HEK293 (cell line): ENCODE measurements around the gene UGGT2.

Experiments
- CTCF ChIA-PET: fragments of 350-600 bp; formaldehyde crosslinking; extraction: SDS; loops from one replicate; lab custom pipeline; 2021; ENCODE audit warnings: antibody characterized with exemption; lab: Yijun Ruan, JAX
- POLR2A ChIA-PET: fragments of 300-600 bp; formaldehyde crosslinking; extraction: SDS; loops from one replicate; lab custom pipeline; 2020; ENCODE audit warnings: antibody characterized with exemption, inconsistent platforms; lab: Yijun Ruan, JAX
- H3K27ac ChIP-seq: fragments of 200-500 bp; sonication (Bioruptor generic); 2 replicates; pipeline ENCODE4 v1.5.1; 2014; ENCODE audit warnings: low read depth, low read length, control low read depth, inconsistent platforms; ENCODE audit errors: extremely low read depth
- H3K36me3 ChIP-seq, 2 experiments: fragments of 200-500 bp in 1 of 2; sonication (Bioruptor generic) in 1 of 2; 1 replicate in 1 of 2; 2 replicates in 1 of 2; pipeline ENCODE4 v1.5.1; 2014 to 2017; ENCODE audit warnings: inconsistent platforms in 2 of 2, low read length in 2 of 2; ENCODE audit not compliant: control insufficient read depth in 2 of 2, insufficient read depth in 1 of 2
- H3K4me1 ChIP-seq: fragments of 200-500 bp; sonication (Bioruptor generic); 2 replicates; pipeline ENCODE4 v1.5.1; 2014; ENCODE audit warnings: mild to moderate bottlenecking, low read length, inconsistent platforms; ENCODE audit not compliant: control insufficient read depth, insufficient read depth
- H3K4me3 ChIP-seq: 2 replicates; pipeline ENCODE4 v1.5.1; 2011; ENCODE audit warnings: low read depth, mild to moderate bottlenecking, control low read depth, low read length, moderate library complexity
- H3K9me3 ChIP-seq: fragments of 200-500 bp; sonication (Bioruptor generic); 2 replicates; pipeline ENCODE4 v1.5.1; 2014; ENCODE audit warnings: low read depth, low read length, inconsistent platforms; ENCODE audit not compliant: control insufficient read depth, insufficient read depth
- GFI1B ChIP-seq: fragments of 450-650 bp; formaldehyde crosslinking; IDR thresholded peaks from 2 replicates; pipeline ENCODE4 v1.5.1; 2016; ENCODE audit warnings: missing biosample characterization, missing genetic modification characterization
- MYNN ChIP-seq: fragments of 450-650 bp; formaldehyde crosslinking; IDR thresholded peaks from 2 replicates; pipeline ENCODE4 v1.5.1; 2016; ENCODE audit warnings: missing biosample characterization, missing genetic modification characterization, borderline replicate concordance
- SP3 ChIP-seq: fragments of 450-650 bp; formaldehyde crosslinking; IDR thresholded peaks from 2 replicates; pipeline ENCODE4 v1.5.1; 2016; ENCODE audit warnings: missing biosample characterization, missing genetic modification characterization
- TCF7L2 ChIP-seq: IDR thresholded peaks from 2 replicates; pipeline ENCODE4 v1.6.1; 2011; ENCODE audit warnings: low read depth, mild to moderate bottlenecking, inconsistent platforms, low read length, moderate library complexity, borderline replicate concordance
- ZBTB8A ChIP-seq: fragments of 450-650 bp; formaldehyde crosslinking; IDR thresholded peaks from 2 replicates; pipeline ENCODE4 v1.5.1; 2016; ENCODE audit warnings: missing biosample characterization, missing genetic modification characterization
- ZFHX2 ChIP-seq: fragments of 450-650 bp; formaldehyde crosslinking; conservative IDR thresholded peaks from 2 replicates; pipeline ENCODE4 v1.5.1; 2016; ENCODE audit warnings: missing biosample characterization, missing genetic modification characterization
- ZFP3 ChIP-seq: fragments of 450-650 bp; formaldehyde crosslinking; IDR thresholded peaks from 2 replicates; pipeline ENCODE4 v1.5.1; 2016; ENCODE audit warnings: low read depth, missing biosample characterization, missing genetic modification characterization
- ZFP41 ChIP-seq: fragments of 450-650 bp; formaldehyde crosslinking; IDR thresholded peaks from 2 replicates; pipeline ENCODE4 v1.5.1; 2016; ENCODE audit warnings: missing biosample characterization, missing genetic modification characterization, borderline replicate concordance
- ZNF121 ChIP-seq: fragments of 450-650 bp; formaldehyde crosslinking; IDR thresholded peaks from 2 replicates; pipeline ENCODE4 v1.5.1; 2016; ENCODE audit warnings: missing biosample characterization, missing genetic modification characterization
- ZNF140 ChIP-seq: fragments of 450-650 bp; formaldehyde crosslinking; IDR thresholded peaks from 2 replicates; pipeline ENCODE4 v1.5.1; 2016; ENCODE audit warnings: missing biosample characterization, missing genetic modification characterization
- ZNF157 ChIP-seq: fragments of 450-650 bp; formaldehyde crosslinking; IDR thresholded peaks from 2 replicates; pipeline ENCODE4 v1.5.1; 2016; ENCODE audit warnings: missing biosample characterization, missing genetic modification characterization
- ZNF2 ChIP-seq: fragments of 450-650 bp; formaldehyde crosslinking; IDR thresholded peaks from 2 replicates; pipeline ENCODE4 v1.5.1; 2016; ENCODE audit warnings: missing biosample characterization, missing genetic modification characterization
- ZNF211 ChIP-seq: fragments of 450-650 bp; formaldehyde crosslinking; IDR thresholded peaks from 2 replicates; pipeline ENCODE4 v1.5.1; 2016; ENCODE audit warnings: low read depth, missing biosample characterization, missing genetic modification characterization
- ZNF23 ChIP-seq: fragments of 450-650 bp; formaldehyde crosslinking; IDR thresholded peaks from 2 replicates; pipeline ENCODE4 v1.5.1; 2016; ENCODE audit warnings: missing biosample characterization, missing genetic modification characterization, borderline replicate concordance
- ZNF239 ChIP-seq: fragments of 450-650 bp; formaldehyde crosslinking; IDR thresholded peaks from 2 replicates; pipeline ENCODE4 v1.5.1; 2016; ENCODE audit warnings: missing biosample characterization, missing genetic modification characterization
- ZNF266 ChIP-seq: fragments of 450-650 bp; formaldehyde crosslinking; IDR thresholded peaks from 2 replicates; pipeline ENCODE4 v1.5.1; 2016; ENCODE audit warnings: missing biosample characterization, missing genetic modification characterization, low read depth
- ZNF324 ChIP-seq: fragments of 450-650 bp; formaldehyde crosslinking; IDR thresholded peaks from 2 replicates; pipeline ENCODE4 v1.5.1; 2016; ENCODE audit warnings: missing biosample characterization, missing genetic modification characterization
- ZNF341 ChIP-seq: fragments of 450-650 bp; formaldehyde crosslinking; IDR thresholded peaks from 2 replicates; pipeline ENCODE4; 2016; ENCODE audit warnings: low read depth, missing biosample characterization, missing genetic modification characterization
- ZNF366 ChIP-seq: fragments of 450-650 bp; formaldehyde crosslinking; conservative IDR thresholded peaks from 2 replicates; pipeline ENCODE4 v1.5.1; 2016; ENCODE audit warnings: missing biosample characterization, missing genetic modification characterization
- ZNF37A ChIP-seq: fragments of 450-650 bp; IDR thresholded peaks from 2 replicates; pipeline ENCODE4 v1.5.1; 2018; ENCODE audit warnings: missing biosample characterization, missing genetic modification characterization
- ZNF394 ChIP-seq: fragments of 450-650 bp; formaldehyde crosslinking; IDR thresholded peaks from 2 replicates; pipeline ENCODE4 v1.5.1; 2016; ENCODE audit warnings: missing biosample characterization, missing genetic modification characterization, mild to moderate bottlenecking, moderate library complexity, borderline replicate concordance
- ZNF404 ChIP-seq: fragments of 450-650 bp; formaldehyde crosslinking; IDR thresholded peaks from 2 replicates; pipeline ENCODE4 v1.5.1; 2017; ENCODE audit warnings: missing biosample characterization, missing genetic modification characterization
- ZNF510 ChIP-seq: fragments of 450-650 bp; formaldehyde crosslinking; IDR thresholded peaks from 2 replicates; pipeline ENCODE4 v1.5.1; 2018; ENCODE audit warnings: mild to moderate bottlenecking, missing genetic modification characterization, missing biosample characterization; ENCODE audit not compliant: insufficient replicate concordance
- ZNF558 ChIP-seq: fragments of 450-650 bp; formaldehyde crosslinking; IDR thresholded peaks from 2 replicates; pipeline ENCODE4 v1.5.1; 2016; ENCODE audit warnings: missing biosample characterization, missing genetic modification characterization
- ZNF701 ChIP-seq: fragments of 450-650 bp; formaldehyde crosslinking; IDR thresholded peaks from 2 replicates; pipeline ENCODE4 v1.5.1; 2016; ENCODE audit warnings: missing biosample characterization, missing genetic modification characterization
- ZNF747 ChIP-seq: fragments of 450-650 bp; formaldehyde crosslinking; IDR thresholded peaks from 2 replicates; pipeline ENCODE4 v1.5.1; 2016; ENCODE audit warnings: missing biosample characterization, missing genetic modification characterization
- ZNF843 ChIP-seq: fragments of 450-650 bp; formaldehyde crosslinking; IDR thresholded peaks from 2 replicates; pipeline ENCODE4 v1.5.1; 2016; ENCODE audit warnings: missing biosample characterization, missing genetic modification characterization
- ZSCAN23 ChIP-seq: fragments of 450-650 bp; formaldehyde crosslinking; IDR thresholded peaks from 2 replicates; pipeline ENCODE4 v1.5.1; 2016; ENCODE audit warnings: missing biosample characterization, missing genetic modification characterization
- TF ChIP-seq, protein P1 (sequence below): fragments of 450-650 bp; formaldehyde crosslinking; IDR thresholded peaks from 2 replicates; pipeline ENCODE4 v1.5.1; 2016; ENCODE audit warnings: missing biosample characterization, missing genetic modification characterization
- TF ChIP-seq, protein P2 (sequence below): fragments of 450-650 bp; formaldehyde crosslinking; IDR thresholded peaks from 2 replicates; pipeline ENCODE4; 2016; ENCODE audit warnings: missing biosample characterization, missing genetic modification characterization
- TF ChIP-seq, protein P3 (sequence below): fragments of 450-650 bp; formaldehyde crosslinking; IDR thresholded peaks from 2 replicates; pipeline ENCODE4 v1.5.1; 2016; ENCODE audit warnings: missing biosample characterization, missing genetic modification characterization
- TF ChIP-seq, protein P4 (sequence below): fragments of 450-650 bp; formaldehyde crosslinking; IDR thresholded peaks from 2 replicates; pipeline ENCODE4 v1.5.1; 2016; ENCODE audit warnings: missing biosample characterization, missing genetic modification characterization

Gene UGGT2

DNA sequence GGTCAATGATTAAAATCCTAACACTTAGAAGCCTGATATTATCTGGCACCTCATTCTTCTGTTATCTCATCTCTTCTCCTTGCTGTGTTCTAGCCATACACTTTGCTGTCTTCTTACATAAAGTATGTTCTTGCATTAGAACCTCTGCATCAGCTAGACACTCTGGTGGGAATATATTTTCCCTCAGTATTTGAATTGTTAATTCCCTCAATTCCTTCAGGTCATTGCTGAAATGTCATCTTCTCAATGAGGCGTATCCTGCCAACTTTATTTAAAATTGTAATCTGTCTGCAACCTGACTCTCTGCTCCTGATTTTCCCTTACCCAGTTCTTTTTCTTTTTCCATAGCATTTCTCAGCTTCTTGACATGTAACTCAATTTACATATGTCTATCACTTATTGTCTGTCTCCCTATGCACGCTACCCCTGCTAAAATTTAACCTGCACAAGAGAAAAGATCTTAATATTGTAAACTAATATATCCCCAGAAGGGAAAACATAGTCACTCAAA, 138.2 kb downstream of the UGGT2 start:
- TF ChIP-seq ZNF266 (tag by site-specific recombination) (no peak), GFI1B (no peak), ZNF140 (tag by site-specific recombination) (no peak), ZNF157 (tag by site-specific recombination) (no peak), ZNF211 (no peak), ZNF366 (tag by site-specific recombination) (no peak), ZNF121 (tag by site-specific recombination) (no peak), ZNF747 (tag by site-specific recombination) (no peak), ZNF701 (tag by site-specific recombination) (no peak), ZNF558 (tag by site-specific recombination) (no peak), TCF7L2 (no peak), ZNF239 (tag by site-specific recombination) (no peak), ZNF404 (tag by site-specific recombination) (no peak), ZFP3 (no peak), SP3 (tag by site-specific recombination) (no peak), ZNF510 (tag by site-specific recombination) (no peak), ZNF23 (tag by site-specific recombination) (no peak)
- TF ChIP-seq, protein P1, sequence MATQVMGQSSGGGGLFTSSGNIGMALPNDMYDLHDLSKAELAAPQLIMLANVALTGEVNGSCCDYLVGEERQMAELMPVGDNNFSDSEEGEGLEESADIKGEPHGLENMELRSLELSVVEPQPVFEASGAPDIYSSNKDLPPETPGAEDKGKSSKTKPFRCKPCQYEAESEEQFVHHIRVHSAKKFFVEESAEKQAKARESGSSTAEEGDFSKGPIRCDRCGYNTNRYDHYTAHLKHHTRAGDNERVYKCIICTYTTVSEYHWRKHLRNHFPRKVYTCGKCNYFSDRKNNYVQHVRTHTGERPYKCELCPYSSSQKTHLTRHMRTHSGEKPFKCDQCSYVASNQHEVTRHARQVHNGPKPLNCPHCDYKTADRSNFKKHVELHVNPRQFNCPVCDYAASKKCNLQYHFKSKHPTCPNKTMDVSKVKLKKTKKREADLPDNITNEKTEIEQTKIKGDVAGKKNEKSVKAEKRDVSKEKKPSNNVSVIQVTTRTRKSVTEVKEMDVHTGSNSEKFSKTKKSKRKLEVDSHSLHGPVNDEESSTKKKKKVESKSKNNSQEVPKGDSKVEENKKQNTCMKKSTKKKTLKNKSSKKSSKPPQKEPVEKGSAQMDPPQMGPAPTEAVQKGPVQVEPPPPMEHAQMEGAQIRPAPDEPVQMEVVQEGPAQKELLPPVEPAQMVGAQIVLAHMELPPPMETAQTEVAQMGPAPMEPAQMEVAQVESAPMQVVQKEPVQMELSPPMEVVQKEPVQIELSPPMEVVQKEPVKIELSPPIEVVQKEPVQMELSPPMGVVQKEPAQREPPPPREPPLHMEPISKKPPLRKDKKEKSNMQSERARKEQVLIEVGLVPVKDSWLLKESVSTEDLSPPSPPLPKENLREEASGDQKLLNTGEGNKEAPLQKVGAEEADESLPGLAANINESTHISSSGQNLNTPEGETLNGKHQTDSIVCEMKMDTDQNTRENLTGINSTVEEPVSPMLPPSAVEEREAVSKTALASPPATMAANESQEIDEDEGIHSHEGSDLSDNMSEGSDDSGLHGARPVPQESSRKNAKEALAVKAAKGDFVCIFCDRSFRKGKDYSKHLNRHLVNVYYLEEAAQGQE = no peak
- TF ChIP-seq, protein P2, sequence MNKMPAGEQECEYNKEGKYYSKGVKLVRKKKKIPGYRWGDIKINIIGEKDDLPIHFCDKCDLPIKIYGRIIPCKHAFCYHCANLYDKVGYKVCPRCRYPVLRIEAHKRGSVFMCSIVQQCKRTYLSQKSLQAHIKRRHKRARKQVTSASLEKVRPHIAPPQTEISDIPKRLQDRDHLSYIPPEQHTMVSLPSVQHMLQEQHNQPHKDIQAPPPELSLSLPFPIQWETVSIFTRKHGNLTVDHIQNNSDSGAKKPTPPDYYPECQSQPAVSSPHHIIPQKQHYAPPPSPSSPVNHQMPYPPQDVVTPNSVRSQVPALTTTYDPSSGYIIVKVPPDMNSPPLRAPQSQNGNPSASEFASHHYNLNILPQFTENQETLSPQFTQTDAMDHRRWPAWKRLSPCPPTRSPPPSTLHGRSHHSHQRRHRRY (tag by site-specific recombination) = no peak
- TF ChIP-seq, all 188 proteins: peak for 0
- Histone ChIP-seq H3K4me1 (no peaks in the 10 kb centered on the region), H3K36me3 (no peaks in the 10 kb centered on the region), H3K4me3 (no peak overlapping the region), H3K27ac (no peak overlapping the region), H3K9me3 (no peaks in the 10 kb centered on the region)
- POLR2A ChIA-PET = no interaction called here
- CTCF ChIA-PET = no interaction called here

DNA sequence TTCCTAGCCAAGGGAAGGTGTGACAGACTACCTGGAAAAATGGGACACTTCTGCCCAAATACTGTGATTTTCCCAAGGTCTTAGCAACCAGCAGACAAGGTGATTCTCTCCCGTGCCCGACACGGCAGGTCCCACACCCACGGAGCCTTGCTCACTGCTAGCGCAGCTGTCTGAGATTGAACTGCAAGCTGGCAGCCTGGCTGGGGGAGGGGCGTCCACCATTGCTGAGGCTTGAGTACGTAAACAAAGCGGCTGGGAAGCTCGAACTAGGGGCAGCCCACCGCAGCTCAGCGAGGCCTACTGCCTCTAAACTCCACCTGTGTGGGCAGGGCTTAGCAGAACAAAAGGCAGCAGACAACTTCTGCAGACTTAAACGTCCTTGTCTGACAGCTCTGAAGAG, 146.2 kb downstream of the UGGT2 start:
- no peaks in the 10 kb centered on the region for H3K9me3 ChIP-seq
- H3K4me1 ChIP-seq = no peaks in the 10 kb centered on the region
- POLR2A ChIA-PET = no interaction called here
- no peak overlapping the region for H3K27ac ChIP-seq
- peaks cover 0 to 4% of the 10 kb centered on the region in 2 experiments; a peak in 1 of 3 replicates for H3K36me3 ChIP-seq
- no peak overlapping the region for H3K4me3 ChIP-seq
- CTCF ChIA-PET = interaction anchor here (0.7 kb wide), 1 partner anchor 63 kb away, joined by 3 read pairs; no protein-coding TSS in a partner anchor
- TF ChIP-seq ZNF843 (tag by site-specific recombination) (no peak), MYNN (no peak), ZFHX2 (tag by site-specific recombination) (no peak), ZBTB8A (tag by site-specific recombination) (no peak), ZNF2 (tag by site-specific recombination) (no peak), ZSCAN23 (tag by site-specific recombination) (no peak), ZNF394 (no peak), ZNF324 (tag by site-specific recombination) (no peak), ZFP41 (tag by site-specific recombination) (no peak), ZNF341 (tag by site-specific recombination) (no peak), ZNF157 (tag by site-specific recombination) (no peak), ZNF37A (tag by site-specific recombination) (no peak)
- TF ChIP-seq, protein P3, sequence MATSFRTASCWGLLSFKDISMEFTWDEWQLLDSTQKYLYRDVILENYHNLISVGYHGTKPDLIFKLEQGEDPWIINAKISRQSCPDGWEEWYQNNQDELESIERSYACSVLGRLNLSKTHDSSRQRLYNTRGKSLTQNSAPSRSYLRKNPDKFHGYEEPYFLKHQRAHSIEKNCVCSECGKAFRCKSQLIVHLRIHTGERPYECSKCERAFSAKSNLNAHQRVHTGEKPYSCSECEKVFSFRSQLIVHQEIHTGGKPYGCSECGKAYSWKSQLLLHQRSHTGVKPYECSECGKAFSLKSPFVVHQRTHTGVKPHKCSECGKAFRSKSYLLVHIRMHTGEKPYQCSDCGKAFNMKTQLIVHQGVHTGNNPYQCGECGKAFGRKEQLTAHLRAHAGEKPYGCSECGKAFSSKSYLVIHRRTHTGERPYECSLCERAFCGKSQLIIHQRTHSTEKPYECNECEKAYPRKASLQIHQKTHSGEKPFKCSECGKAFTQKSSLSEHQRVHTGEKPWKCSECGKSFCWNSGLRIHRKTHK (tag by site-specific recombination) = no peak
- TF ChIP-seq, protein P4, sequence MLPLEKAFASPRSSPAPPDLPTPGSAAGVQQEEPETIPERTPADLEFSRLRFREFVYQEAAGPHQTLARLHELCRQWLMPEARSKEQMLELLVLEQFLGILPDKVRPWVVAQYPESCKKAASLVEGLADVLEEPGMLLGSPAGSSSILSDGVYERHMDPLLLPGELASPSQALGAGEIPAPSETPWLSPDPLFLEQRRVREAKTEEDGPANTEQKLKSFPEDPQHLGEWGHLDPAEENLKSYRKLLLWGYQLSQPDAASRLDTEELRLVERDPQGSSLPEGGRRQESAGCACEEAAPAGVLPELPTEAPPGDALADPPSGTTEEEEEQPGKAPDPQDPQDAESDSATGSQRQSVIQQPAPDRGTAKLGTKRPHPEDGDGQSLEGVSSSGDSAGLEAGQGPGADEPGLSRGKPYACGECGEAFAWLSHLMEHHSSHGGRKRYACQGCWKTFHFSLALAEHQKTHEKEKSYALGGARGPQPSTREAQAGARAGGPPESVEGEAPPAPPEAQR (tag by site-specific recombination) = no peak
